GM18505 (cell line): Measurements from ENCODE around the gene BMP5.
A peak's percentile ranks its signal among the peaks of the same experiment; 100 is the strongest.

ENCODE experiments used
- ATAC-seq: cut with Tn5 transposase; IDR thresholded peaks from one replicate; pipeline ENCODE4 v1.9.1; 2021; ENCODE audit not compliant: unreplicated experiment
- POLR2A ChIP-seq: IDR thresholded peaks from 4 replicates; pipeline ENCODE4 v1.6.1; 2011; ENCODE audit warnings: borderline replicate concordance; ENCODE audit not compliant: insufficient read depth, insufficient read length; ENCODE audit errors: extremely low read depth

Gene BMP5

DNA sequence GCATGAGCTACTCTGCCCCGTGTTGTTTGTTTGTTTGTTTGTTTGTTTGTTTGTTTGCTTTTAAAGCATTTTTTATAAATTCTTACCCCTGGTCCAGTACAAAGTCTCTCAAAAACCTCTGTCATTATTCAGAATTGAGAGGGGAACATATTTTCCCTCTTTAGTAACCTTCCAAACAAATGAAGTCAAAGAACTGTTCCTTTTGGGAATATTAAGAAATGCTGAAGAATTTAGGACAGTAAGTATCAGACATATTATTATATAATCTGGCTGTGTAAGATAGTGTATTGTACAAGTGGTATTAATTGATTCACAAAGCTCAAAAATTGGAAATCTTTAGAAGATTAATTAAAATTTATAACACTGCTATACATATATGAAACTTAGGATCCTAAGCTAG, 54.7 kb downstream of the BMP5 start:
- ATAC-seq: no peak
- TF ChIP-seq POLR2A: no peak

GRCh38 chr6:55819811-55820210, 55.6 kb downstream of the BMP5 start:
- no peak for TF ChIP-seq POLR2A
- ATAC-seq: no peak

DNA sequence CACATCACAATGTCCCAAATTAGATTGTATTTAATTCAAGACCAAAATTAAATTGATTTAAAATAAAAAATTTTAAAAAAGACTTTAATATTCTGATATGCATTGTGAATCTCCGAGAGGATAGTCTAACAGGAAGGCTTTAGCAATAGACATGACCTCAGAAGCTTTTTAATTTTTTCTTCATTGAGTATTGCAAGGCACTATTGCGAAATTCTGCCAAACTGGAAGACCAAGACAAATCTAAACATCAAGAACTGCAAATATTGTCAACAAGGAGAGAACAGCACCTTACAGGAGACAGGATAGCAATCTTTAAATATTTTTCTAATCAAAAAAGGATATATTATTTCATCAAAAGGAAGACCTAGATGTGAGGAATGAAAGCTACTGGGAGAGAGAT, 56.9 kb downstream of the BMP5 start:
- no peak for ATAC-seq
- no peak for TF ChIP-seq POLR2A

DNA sequence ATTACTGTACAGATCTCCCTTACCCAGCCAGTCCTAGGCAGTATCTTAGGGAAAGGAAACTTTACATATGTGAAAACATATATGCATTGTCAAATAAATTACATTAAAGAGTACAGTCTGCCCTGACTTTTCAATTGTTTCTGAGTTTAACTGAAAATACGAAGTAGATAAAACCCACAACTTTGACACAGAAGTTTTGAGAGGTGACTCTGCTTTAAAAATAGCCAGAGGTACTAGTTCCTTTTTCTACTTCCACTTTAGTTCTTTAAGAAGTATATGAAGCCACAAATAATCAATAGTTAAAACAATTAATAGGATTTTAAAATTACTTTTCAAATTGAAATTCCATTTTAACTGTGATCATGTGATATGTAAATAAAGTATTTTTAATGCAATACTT, 62.9 kb downstream of the BMP5 start:
- ATAC-seq: no peak
- no peak for TF ChIP-seq POLR2A

DNA sequence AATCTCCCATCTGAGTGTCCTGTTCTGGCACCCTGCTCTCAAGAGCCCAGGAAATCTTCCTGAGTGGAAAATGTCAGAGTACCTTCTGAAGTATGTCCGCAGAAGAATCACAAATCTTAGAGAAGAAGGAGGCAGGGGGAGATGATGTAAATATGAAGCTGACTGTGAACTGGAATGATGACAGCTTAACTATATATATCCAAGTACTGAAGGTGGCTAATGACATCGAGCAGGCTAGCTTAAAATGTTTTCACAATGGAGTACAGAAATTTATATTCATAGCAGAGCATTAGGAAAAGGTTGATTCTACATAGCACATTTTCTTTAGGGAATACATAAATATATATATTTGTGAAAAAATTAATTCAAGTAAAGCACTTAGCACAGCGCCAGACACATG, 64.3 kb downstream of the BMP5 start:
- ATAC-seq: no peak
- TF ChIP-seq POLR2A: no peak

GRCh38 chr6:55802259-55802658, 73.1 kb downstream of the BMP5 start:
- TF ChIP-seq POLR2A: no peak
- no peak for ATAC-seq

GRCh38 chr6:55798571-55798970, 76.8 kb downstream of the BMP5 start:
- ATAC-seq: no peak
- TF ChIP-seq POLR2A: no peak

- no peak for ATAC-seq
- TF ChIP-seq POLR2A: no peak
Observed at GRCh38 chr6:55794136-55794812, 81.1 kb downstream of the BMP5 start.

- no peak for TF ChIP-seq POLR2A
- no peak for ATAC-seq
Observed at GRCh38 chr6:55785273-55785672, 90.1 kb downstream of the BMP5 start.

DNA sequence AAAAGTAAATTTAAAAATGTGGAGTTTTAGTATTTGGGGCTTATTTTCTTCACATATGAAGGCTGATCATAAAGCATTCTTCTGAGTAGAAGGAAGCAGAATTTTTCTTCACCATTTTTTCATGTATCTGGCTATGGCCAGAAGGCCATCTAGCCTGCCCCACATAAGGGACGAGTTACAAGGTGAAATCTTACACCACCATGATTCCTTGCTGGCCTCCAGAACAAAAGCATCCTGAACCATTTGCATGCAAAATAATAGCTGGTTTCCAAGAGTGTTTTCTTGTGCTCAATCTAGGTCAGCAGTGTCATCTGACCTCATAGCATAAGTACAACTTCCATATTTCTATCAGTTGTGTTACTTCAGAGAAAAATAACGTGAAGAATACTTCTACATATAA, 93.1 kb downstream of the BMP5 start:
- no peak for ATAC-seq
- no peak for TF ChIP-seq POLR2A

DNA sequence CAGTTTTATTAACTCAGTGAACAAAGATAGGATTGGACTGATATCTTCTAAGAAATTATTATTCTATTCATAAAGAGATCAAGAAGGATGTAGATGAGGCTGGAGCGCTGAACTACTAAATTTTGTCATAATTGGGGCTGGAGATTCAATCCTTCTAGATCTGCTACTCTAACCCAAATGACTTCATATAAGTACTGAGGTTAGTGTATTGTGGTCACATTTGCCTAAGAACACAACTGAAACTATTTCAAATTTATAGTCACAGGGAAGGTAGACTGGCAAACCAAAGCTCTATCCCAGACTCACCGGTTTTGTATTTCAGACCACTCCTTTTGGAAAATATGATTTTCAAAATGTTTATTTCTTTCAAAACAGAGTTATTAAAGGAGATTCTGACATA, 96.7 kb downstream of the BMP5 start:
- TF ChIP-seq POLR2A: no peak
- ATAC-seq: peak; percentile 50

GRCh38 chr6:55777469-55777868, 97.9 kb downstream of the BMP5 start:
- no peak for ATAC-seq
- TF ChIP-seq POLR2A: no peak

GRCh38 chr6:55776113-55776512, 99.3 kb downstream of the BMP5 start:
- ATAC-seq: no peak

GRCh38 chr6:55775029-55775318, 100.4 kb downstream of the BMP5 start:
- ATAC-seq: no peak
- TF ChIP-seq POLR2A: no peak

More at GRCh38 chr6:55776113-55776512, 99.3 kb downstream of the BMP5 start:
- no peak for TF ChIP-seq POLR2A
